Stimulated activated CD4-positive, alpha-beta T cell treated with anti-CD3 and anti-CD28 coated beads, Interleukin-2, amount 100 ng/mL, for 48 hours (primary cell): ENCODE measurements around the gene ZMYND8.
"Not testable (repeated sequence)": the region's sequence is repeated elsewhere in the genome, so short reads cannot be mapped to it uniquely, and the experiment has no call there.

Source experiments
- DNase-seq, 2 donors: peaks; one replicate each; pipeline ENCODE4 v3.0.0-alpha.2; 2020

The ZMYND8 gene

GRCh38 chr20:47243532-47244305 is 112.8 kb downstream of the ZMYND8 start:
- no peak for DNase-seq

GRCh38 chr20:47243003-47243402 is 113.5 kb downstream of the ZMYND8 start:
- no peak for DNase-seq

GRCh38 chr20:47241345-47241781 is 115.1 kb downstream of the ZMYND8 start:
- no peak for DNase-seq

GRCh38 chr20:47240096-47240495 is 116.4 kb downstream of the ZMYND8 start:
- DNase-seq = not testable (repeated sequence)

GRCh38 chr20:47239719-47240067 is 116.8 kb downstream of the ZMYND8 start:
- DNase-seq = no peak

GRCh38 chr20:47238780-47239718 is 117.5 kb downstream of the ZMYND8 start:
- DNase-seq = no peak

GRCh38 chr20:47237715-47238114 is 118.8 kb downstream of the ZMYND8 start:
- no peak for DNase-seq

- DNase-seq = no peak
Measured at GRCh38 chr20:47236639-47236900, 119.9 kb downstream of the ZMYND8 start.

- DNase-seq = no peak
Measured at GRCh38 chr20:47235853-47236638, 120.5 kb downstream of the ZMYND8 start.

- DNase-seq = no peak
Measured at GRCh38 chr20:47235111-47235510, 121.4 kb downstream of the ZMYND8 start.

- DNase-seq = no peak
Measured at GRCh38 chr20:47233333-47234188, 122.9 kb downstream of the ZMYND8 start.

GRCh38 chr20:47232518-47232917 is 124.0 kb downstream of the ZMYND8 start:
- no peak for DNase-seq

GRCh38 chr20:47231382-47232039 is 125.0 kb downstream of the ZMYND8 start:
- no peak for DNase-seq

- no peak for DNase-seq
Measured at GRCh38 chr20:47230811-47231256, 125.7 kb downstream of the ZMYND8 start.

- DNase-seq = no peak
Measured at GRCh38 chr20:47228654-47229053, 127.8 kb downstream of the ZMYND8 start.

GRCh38 chr20:47227576-47227975 is 128.9 kb downstream of the ZMYND8 start:
- no peak for DNase-seq

- no peak for DNase-seq
Measured at GRCh38 chr20:47227119-47227518, 129.4 kb downstream of the ZMYND8 start.

GRCh38 chr20:47225458-47225857 is 131.0 kb downstream of the ZMYND8 start:
- no peak for DNase-seq

- DNase-seq = no peak
Measured at GRCh38 chr20:47224857-47225256, 131.6 kb downstream of the ZMYND8 start.

- no peak for DNase-seq
Measured at GRCh38 chr20:47224300-47224791, 132.2 kb downstream of the ZMYND8 start.

- no peak for DNase-seq
Measured at GRCh38 chr20:47223896-47224295, 132.6 kb downstream of the ZMYND8 start.
